ENCODE data around the gene CRYGC.
"Not testable (repeated sequence)": the region's sequence is repeated elsewhere in the genome, so short reads cannot be mapped to it uniquely, and the experiment has no call there.

The CRYGC gene, protein sequence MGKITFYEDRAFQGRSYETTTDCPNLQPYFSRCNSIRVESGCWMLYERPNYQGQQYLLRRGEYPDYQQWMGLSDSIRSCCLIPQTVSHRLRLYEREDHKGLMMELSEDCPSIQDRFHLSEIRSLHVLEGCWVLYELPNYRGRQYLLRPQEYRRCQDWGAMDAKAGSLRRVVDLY

GRCh38 chr2:208129744-208130711 is at the start of gene CRYGC:
Gene CRYGC (minus strand): TSS chr2:208129828. CDS start chr2:208129792, 36 bp downstream.
- no peak for DNase-seq

GRCh38 chr2:208179028-208179609 is 49.5 kb upstream of the CRYGC start:
- no peak for DNase-seq

- DNase-seq: no peak
Measured at GRCh38 chr2:208175840-208176153, 46.2 kb upstream of the CRYGC start.

DNA sequence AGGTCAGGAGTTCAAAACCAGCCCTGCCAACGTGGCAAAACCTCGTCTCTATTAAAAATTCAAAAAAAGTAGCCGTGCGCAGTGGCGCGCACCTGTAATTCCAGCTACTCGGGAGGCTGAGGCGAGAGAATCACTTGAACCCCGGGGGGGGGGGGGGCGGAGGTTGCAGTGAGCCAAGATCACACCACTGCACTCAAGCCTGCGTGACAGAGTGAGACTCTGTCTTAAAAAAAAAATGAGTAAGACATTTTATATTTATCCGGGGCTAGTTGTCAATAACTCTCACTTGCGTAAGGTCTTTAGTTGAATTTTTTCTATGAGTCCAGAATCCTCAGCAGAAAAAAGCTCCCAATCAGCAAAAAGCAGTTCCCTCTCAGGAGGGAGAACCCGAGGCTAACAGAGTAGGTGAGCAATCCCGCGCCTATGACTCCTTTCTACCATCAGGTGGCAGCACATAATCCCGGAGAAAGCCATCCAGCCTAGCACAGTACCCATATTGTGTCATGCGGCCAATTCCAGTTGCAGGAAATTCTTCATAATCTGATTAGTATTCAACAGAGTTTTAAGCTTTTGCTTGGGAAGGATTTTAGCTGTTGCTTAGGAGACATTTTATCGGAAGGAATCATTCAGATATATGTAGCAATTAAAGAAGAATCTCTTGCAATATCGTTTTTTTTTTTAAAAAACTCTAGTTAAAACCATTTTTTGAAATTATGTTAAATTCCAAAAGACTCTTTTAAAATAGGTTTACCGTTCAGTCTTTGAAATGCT is 45.6 kb upstream of the CRYGC start:
- peak; percentile 92 for DNase-seq

- no peak for DNase-seq
Measured at GRCh38 chr2:208174144-208174543, 44.5 kb upstream of the CRYGC start.

GRCh38 chr2:208172125-208172524 is 42.5 kb upstream of the CRYGC start:
- peak; percentile 63 for DNase-seq

DNA sequence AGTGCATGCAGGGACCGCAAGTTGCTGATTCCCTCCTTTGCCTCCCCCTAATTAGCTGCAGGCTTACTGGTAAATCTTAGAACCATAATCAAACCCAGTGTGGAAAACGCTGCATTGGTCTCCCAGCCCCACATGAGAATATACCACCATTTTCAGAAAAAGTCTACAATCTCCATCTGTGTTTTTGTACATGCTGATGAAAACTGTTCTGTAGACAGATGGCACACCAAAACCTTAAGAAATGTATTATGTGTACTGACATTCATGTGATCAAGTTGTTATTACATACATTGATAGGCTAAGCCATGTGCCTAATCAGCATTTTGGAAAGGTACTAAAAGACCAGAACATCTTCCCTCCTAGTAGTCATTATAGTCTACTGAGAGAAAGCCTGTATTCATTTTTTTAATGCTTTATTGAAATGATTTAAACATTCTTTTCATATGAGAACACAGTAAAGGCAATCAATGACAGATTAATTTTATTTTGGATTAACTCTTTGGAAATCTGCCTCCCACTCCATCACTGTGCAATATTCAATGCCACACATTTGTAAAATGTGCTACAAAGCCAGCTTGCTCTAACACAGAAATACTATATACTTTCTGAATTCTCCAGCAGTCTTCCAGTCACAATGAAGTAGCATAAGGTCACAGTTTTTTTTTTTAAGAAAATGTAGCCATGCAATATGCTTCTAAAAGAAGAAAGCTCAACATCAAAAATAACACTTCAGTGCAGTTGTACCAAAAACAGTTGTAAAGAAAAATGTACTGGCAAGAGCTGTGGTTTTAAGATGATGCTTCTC is 35.5 kb upstream of the CRYGC start:
- DNase-seq: no peak

- no peak for DNase-seq
Measured at GRCh38 chr2:208163489-208163888, 33.9 kb upstream of the CRYGC start, which contains the start of gene CRYGA. Gene CRYGA (minus strand): TSS chr2:208163589. CDS start chr2:208163556, 33 bp downstream.

GRCh38 chr2:208156439-208156838 is 26.8 kb upstream of the CRYGC start:
- DNase-seq: no peak

DNA sequence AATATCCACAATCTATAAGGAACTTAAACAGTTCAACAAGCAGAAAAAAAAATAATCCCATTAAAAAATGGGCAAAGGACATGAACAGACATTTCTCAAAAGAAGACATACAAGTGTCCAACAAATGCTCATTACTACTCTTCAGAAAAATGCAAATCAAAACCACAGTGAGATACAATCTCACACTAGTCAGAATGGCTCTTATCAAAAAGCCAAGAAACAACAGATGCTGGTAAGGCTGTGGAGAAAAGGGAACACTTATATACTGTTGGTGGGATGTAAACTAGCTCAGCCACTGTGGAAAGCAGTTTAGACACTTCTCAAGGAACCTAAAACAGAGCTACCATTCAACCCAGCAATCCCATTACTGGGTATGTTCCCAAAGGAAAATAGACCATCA is 23.5 kb upstream of the CRYGC start:
- DNase-seq: peak; percentile 44

GRCh38 chr2:208150956-208151355 is 21.3 kb upstream of the CRYGC start:
- no peak for DNase-seq

GRCh38 chr2:208150094-208150493 is 20.5 kb upstream of the CRYGC start:
- no peak for DNase-seq

DNA sequence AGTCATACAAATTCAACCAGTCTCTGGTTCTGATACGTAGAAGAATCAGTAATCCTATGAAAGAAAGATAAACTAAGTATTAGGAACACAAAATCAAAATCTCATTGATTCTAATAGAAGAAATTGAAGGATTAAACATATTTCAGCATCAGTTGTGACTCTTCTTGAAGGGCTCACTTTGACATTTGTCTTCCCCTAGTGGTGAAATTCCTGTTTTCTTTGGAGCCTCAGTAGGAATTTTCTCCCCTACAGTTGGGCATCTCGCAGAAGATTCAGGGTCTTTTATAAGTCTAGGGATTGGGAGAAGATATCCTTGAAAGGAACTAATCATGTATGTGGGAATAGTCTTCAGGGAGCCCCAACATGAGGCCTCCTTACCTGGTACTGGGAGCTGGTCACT is 19.2 kb upstream of the CRYGC start:
- no peak for DNase-seq

- no peak for DNase-seq
Measured at GRCh38 chr2:208147759-208148158, 18.1 kb upstream of the CRYGC start.

- no peak for DNase-seq
Measured at GRCh38 chr2:208147008-208147407, 17.4 kb upstream of the CRYGC start.

GRCh38 chr2:208146006-208146405 is 16.4 kb upstream of the CRYGC start, which contains the start of gene CRYGB:
Gene CRYGB (minus strand): TSS chr2:208146158. CDS start chr2:208146120, 38 bp downstream.
- DNase-seq: no peak

DNA sequence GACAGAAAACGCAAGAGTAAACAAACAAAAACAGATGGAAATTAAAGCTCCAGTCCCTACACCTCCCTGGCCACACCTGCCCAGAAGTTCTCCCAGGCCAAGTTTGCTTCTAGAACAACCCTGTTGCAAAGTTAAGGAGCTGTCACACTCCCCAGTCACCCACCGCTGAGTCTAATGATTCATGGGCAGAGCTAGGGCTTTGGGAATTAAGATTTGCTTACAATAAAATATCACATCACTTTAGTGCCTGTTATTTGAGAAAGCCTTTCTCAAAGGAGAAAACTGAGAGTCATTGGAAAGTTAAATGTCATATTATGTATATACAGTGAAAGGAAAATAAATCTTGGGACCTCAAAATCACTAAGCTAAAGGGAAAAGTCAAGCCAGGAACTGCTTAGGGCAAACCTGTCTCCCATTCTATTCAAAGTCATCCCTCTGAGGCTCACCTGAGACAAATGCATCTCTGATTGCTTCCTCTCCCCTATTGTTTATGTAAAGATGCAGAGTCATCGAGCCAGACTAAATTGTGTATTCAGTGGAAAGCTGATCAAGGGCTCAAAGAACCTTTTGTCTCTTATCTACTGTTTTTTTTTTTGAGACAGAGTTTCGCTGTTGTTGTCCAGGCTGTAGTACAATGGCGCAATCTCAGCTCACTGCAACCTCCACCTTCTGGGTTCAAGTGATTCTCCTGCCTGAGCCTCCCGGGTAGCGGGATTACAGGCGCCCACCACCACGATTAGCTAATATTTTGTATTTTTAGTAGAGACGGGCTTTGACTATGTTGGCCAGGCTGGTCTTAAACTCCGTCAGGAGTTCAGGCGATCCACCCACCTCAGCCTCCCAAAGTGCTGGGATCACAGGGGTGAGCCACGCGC is 13.5 kb upstream of the CRYGC start:
- DNase-seq: no peak

DNA sequence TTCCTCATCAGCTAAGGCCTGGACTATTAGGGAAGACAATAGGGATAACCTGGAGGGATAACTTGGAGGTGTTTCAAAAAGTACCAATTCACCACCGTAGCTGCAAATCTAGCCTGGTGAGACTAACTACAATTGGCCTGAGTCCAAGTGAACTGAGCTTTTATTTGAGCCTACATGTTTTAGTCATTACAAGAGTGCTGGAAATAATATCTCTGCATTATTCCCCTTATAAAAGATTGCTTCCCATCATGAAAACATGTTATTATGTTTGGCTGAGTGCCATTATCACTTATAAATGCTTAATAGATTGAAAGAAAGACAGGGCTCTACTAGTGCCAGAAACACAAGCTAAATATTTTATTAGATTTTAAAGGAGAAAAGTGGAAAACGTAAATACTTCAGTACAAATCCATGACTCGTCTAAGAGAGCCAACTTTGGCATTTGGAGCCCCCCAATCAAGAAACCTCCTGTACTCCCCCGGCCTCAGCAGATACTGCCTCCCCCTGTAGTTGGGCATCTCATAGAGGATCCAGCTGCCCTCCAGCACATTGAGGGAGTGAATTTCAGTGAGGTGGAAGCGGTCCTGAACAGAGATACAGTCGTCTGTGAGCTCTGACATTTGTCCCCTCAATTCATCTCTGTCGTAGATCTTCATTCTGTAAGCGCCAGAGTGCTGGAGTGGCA is 12.8 kb upstream of the CRYGC start:
- DNase-seq: no peak

- no peak for DNase-seq
Measured at GRCh38 chr2:208139447-208139846, 9.8 kb upstream of the CRYGC start.

DNA sequence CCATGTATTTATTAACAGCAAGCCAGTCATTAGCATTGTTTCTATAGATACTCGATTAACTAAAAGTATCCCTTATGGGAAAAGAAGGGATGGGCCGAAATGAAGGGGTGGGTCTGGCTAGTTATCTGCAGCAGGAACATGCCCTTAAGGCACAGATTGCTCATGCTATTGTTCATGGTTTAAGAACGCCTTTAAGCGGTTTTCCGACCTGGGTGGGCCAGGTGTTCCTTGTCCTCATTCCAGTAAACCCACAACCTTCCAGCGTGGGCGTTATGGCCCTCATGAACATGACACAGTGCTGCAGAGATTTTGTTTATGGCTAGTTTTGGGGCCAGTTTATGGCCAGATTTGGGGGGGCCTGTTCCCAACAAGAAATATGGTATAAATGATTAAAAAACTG is 8.7 kb upstream of the CRYGC start:
- DNase-seq: not testable (repeated sequence)

DNA sequence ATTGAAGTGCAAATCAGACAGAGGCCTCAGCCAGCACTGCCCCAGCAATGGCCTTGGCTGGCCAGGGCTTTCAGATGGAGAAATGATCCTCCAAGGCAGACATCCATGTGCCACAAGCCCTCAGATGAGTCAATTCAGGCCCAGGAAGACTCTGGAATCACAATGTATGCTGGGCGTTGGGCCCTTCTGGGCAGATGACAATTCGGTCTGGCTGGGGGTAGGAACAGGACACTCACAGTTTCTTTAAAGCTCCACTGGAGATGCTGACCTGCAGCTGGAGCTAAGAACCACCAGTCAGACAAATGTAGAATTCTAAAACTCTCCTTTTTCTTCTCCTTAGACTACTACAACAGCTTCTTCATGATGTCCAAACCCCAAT is 7.1 kb upstream of the CRYGC start:
- DNase-seq: no peak

Measured in hematopoietic multipotent progenitor cell treated with erythropoietin and hydrocortisone succinate and interleukin-3 and kit ligand, for 6 days (in vitro differentiated cells).